ENCODE measurements around the gene GFI1B.
"Not testable (repeated sequence)": the region's sequence is repeated elsewhere in the genome, so short reads cannot be mapped to it uniquely, and the experiment has no call there.

GFI1B gene

GRCh38 chr9:132978451-132979131, at the start of gene GFI1B:
Gene GFI1B, plus strand, starts transcription at chr9:132978694. Its CDS starts 7,985 bp downstream, at chr9:132986679.
- DNase-seq, result no peak

DNA sequence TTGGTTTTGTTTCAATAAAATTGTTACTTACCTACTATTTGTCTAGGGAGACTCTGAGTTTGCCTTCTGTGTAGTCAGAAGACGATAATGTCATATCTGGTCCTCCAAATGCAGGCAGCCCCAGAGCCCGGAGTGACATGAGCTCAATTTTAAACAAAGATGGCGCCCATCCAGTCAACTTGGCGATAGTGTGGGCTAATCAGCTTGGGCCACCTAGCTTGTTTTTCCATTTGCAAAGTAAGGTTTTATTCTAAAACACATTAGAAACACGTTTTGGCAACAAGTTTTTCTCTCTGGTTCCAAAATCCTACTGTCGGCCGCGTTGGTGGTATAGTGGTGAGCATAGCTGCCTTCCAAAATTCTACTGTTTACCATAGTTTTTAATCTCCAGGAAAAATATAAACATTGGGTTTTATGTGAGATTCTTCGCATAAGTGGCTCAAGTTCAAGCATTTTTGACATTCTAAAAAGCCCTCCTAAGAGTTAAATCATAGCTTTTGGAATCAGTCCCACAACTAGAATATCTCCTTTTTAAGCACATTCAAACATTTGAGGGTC, 47.2 kb upstream of the GFI1B start:
- DNase-seq, result no peak

- no peak for DNase-seq
These were observed 43.5 kb upstream of the GFI1B start for GRCh38 chr9:132935026-132935425.

DNA sequence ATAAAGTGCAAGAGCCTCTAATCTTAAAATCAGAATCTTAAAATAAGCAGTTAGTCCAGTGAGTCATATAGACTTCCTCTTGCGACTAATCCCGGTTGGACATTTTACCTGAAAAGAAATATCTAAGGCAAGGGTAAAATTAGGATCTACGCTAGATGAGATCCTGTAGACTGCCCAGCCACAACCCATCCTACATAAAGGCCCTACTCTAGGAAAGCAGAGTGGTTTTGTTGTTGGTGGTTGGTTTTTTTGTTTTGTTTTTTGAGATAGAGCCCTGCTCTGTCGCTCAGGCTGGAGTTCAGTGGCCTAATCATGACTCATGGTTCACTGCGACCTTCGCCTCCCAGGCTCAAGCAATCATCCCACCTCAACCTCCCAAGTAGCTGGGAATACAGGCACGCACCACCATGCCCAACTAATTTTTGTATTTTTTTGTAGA, 41.0 kb upstream of the GFI1B start:
- no peak for DNase-seq

DNA sequence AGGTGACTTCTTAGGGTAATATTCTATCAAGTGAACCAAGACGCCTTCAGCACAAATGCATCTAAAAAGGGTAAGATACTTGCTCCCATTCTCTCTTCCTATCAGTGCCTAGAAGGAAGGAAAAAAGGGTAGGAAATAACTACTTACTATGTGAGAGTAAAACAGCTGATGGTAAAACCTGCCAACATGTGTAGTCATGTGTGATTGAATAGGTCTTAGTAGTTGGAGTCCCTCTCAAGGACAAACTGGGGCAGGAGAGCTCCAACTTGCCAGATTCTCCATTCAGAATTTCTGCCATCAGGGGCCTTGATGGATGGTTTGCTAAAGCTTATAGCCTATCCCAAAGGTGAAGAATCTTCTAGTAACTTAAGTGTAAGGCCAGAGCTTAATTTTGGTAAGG, 39.3 kb upstream of the GFI1B start:
- no peak for DNase-seq

DNA sequence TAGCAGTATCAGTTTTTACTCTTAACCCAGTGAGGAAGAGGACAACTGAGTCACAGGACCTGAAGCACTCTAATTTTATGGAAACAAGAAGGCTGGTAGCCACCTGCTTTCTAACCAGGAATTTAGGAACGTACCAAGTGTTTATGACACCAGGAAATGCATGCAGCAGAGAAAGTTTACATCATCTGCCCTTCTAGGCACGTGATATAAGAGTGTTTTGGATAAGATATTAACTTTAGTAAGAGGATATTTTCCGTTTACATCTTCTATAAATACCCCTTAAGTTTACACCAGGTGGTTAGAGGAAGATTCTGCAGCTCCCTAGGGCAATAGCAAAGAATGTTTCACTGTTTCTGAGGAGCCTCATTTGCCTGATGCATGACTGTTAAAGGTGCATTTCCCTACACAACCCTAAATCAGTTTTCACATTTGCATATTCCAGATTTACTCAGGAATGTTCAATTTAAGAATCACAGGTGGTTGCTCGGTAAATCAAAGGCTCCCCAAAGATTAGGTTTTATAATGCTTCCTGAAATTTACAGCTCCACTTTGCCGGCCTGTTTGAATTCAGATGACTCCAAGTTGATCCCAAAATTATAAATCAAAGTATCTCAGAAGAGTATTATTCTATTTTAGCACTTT, 35.8 kb upstream of the GFI1B start:
- no peak for DNase-seq

GRCh38 chr9:132943651-132944293, 34.7 kb upstream of the GFI1B start:
- no peak for DNase-seq

DNA sequence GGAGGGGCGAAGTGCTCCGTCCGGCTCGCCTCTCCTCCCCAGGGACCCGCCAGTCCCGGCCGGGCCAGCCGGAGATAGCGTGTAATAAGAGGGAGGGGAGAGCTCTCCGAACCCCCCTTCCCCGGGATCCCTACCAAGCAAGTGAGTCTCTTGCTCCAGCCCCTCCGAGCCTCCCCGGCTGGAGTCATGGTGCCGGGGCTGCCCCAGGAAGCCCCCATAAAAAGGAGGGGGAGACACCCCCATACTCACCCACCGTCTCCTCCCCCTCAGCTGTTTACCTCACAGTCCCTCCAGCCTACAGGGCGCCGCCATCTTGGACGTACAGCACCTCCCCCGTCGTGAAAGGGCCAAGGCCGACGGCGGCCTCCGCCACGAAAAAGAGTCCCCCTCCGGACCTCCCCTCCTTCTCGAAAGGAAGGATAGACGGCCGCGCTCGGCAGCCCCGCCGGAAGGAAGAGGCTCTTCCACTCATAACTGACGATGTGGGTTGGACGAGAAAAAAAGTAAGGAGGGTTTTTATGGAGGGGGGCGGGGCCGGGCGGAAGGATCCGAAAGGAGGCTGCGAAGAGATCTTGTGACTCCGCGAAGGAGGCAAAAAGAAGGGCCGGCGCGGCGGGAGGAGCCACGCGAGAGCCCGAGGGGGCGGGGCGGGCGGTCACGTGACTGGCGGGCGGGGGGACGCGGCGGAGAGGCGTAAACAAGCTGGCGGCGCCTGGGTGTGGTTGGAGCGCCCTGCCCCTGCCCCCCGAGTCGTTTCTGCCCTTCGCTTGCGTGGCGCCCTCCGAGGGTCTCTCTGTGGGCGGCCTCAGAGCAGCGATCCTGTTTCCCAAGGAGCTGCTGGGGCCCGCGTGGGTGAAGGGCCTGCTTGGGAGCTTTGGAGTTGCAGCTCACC, 34.0 kb upstream of the GFI1B start, which contains the start of gene TSC1:
TSS of gene TSC1 (minus strand) at position 323 of the 892 bp plus-strand sequence. CDS start 15,744 bp downstream, outside the sequence.
- peak; percentile 99 for DNase-seq

GRCh38 chr9:132945186-132946130, 33.0 kb upstream of the GFI1B start:
- no peak for DNase-seq

DNA sequence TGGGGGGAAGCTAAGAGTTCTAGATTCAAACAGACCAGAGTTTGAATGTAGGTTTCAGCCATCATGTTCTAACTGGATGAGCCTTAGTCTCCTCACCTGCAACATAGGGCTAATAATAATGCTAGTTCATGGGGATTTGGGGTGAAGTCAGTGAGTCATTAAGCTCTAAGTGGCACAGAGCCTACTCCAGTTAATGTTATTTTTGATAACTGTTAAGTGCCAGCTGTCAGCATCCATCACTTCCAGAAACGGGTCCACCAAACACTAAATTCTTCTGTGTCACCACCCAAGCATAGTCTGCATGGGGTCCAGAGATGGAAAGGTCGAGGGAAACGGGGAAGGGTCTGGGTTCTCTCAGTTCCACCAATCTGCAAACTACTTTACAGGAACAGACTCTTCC, 32.3 kb upstream of the GFI1B start:
- no peak for DNase-seq

DNA sequence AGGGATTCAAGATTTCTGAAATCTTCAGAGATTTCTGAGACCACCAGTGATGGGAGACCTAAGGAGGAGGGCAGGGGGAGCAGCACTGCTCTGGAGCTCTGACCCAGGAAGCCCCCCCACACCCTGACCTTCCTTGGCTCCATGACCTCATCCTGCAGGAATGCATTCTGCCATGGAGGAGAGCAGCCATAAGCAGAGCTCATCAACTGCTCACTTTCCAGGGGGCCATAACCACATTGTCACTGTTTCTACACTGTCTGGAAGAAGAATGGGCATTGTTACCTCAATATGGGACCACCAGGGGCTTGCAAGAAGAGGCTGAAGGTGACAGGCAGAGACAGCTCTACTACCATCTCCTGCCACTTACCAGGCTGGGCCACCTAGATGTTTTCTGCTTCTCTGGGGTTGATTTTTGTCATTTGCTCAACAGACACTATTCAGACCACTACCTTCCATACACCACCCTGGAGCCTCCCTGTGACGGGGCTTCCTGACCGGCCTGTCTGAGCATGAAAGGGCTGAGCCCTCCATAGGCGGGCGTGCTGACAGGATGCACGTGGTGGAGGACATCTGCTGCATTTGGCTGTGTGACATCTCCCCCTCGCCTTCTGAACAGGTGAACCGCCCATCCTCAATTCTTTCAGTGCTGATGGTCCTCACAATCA, 31.7 kb upstream of the GFI1B start:
- no peak for DNase-seq

DNA sequence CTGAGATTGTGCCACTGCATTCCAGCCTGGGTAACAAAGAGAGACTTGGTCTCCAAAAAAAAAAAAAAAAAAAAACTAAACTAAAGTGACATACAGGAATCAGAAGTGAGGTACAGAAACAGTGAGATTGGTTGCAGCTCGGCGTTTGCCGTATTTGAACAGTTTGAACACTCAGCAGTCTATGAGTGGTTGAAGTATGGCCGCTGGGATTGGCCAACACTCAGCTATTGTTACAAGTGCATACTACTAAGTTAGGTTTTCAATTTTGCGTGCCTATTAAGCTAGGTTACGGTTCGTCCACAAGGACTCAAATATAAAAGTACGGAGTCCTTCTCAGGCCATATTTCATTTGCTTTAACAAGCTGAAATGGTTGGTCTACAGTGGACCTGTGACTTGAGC, 30.7 kb upstream of the GFI1B start:
- no peak for DNase-seq

- no peak for DNase-seq
These were observed 29.9 kb upstream of the GFI1B start for GRCh38 chr9:132948482-132949050.

- no peak for DNase-seq
These were observed 28.8 kb upstream of the GFI1B start for GRCh38 chr9:132949709-132950108.

GRCh38 chr9:132955123-132955522, 23.4 kb upstream of the GFI1B start:
- no peak for DNase-seq

DNA sequence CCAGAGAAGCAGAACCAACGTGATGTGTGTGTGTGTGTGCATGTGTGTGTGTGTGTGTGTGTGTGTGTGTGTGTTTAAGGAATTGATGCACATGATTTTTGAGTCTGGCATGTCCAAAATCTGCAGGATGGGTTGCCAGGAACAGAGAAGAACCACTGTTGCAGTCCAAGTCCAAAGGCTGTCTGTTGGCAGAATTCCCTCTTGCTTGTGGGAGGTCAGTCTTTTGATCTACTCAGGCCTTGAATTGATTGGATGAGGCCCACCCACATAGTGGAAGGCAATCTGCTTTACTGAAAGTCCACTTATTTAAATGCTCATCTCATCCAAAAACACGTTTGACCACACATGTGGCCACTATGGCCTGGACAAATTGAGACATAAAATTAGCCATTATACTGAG, 22.7 kb upstream of the GFI1B start:
- no peak for DNase-seq

GRCh38 chr9:132957805-132958204, 20.7 kb upstream of the GFI1B start:
- DNase-seq, result no peak

DNA sequence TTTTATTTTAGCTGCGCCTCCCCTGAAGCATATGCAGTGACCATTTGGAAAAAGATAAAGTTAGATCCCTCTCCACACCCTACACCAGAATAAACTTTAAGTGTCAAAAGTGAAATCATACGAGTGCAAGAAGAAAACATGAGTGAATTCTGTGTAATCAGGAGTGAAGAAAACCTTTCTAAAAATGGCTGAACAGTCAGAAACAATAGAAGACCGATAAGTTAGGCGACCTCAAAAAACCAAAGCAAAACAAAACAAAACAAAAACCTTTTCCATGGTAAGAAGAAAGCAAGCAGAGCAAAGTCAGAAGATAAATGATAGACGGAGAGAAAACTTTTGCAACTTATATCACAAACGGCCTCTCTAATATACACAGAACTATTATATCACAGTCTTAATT, 17.5 kb upstream of the GFI1B start:
- no peak for DNase-seq

GRCh38 chr9:132965478-132965877, 13.0 kb upstream of the GFI1B start:
- no peak for DNase-seq

GRCh38 chr9:132967908-132968307, 10.6 kb upstream of the GFI1B start:
- DNase-seq, result not testable (repeated sequence)

DNA sequence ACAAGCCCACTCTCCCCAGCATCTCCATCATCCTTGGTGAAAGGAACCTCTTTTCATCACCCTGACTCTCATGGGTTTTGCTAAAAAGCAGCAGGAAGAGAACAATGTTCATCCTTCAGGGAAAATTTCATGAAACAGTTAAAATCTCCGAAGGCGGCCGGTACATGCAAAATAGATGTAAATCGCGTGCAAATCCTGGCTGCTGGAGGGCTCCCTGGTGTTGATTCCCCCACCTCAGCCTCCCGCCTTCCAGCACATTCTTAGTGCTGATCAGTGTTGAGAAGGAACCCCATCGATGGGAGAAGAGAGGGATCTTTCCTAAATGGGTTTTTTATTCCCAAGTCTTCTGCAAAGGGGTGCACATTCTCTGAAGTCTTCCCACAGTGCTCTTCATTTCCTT, 8.7 kb upstream of the GFI1B start:
- no peak for DNase-seq
